D721Med (cell line): ENCODE data around the gene TAF5L.

Source experiments
- DNase-seq: peaks from one replicate; pipeline ENCODE4 v3.0.0; 2011; ENCODE audit warnings: low spot score; ENCODE audit not compliant: insufficient read length
- FAIRE-seq: peaks from 2 replicates; lab custom pipeline; 2011; peaks lifted over from hg19 to GRCh38; lab: Jason Lieb, UNC
- CTCF ChIP-seq: IDR thresholded peaks from 2 replicates; pipeline ENCODE4 v1.5.1; 2012; ENCODE audit warnings: mild to moderate bottlenecking, control low read depth; ENCODE audit not compliant: insufficient read depth; ENCODE audit errors: missing control alignments

TAF5L gene

GRCh38 chr1:229582011-229582694 is 43.8 kb downstream of the TAF5L start:
- TF ChIP-seq CTCF: no peak
- DNase-seq (no peak), FAIRE-seq (no peak)

- DNase-seq (no peak), FAIRE-seq (no peak)
- TF ChIP-seq CTCF: no peak
Observed at GRCh38 chr1:229581485-229581884, 44.4 kb downstream of the TAF5L start.

GRCh38 chr1:229579059-229579673 is 46.8 kb downstream of the TAF5L start:
- no peak for DNase-seq
- no peak for TF ChIP-seq CTCF
- FAIRE-seq: no peak

DNA sequence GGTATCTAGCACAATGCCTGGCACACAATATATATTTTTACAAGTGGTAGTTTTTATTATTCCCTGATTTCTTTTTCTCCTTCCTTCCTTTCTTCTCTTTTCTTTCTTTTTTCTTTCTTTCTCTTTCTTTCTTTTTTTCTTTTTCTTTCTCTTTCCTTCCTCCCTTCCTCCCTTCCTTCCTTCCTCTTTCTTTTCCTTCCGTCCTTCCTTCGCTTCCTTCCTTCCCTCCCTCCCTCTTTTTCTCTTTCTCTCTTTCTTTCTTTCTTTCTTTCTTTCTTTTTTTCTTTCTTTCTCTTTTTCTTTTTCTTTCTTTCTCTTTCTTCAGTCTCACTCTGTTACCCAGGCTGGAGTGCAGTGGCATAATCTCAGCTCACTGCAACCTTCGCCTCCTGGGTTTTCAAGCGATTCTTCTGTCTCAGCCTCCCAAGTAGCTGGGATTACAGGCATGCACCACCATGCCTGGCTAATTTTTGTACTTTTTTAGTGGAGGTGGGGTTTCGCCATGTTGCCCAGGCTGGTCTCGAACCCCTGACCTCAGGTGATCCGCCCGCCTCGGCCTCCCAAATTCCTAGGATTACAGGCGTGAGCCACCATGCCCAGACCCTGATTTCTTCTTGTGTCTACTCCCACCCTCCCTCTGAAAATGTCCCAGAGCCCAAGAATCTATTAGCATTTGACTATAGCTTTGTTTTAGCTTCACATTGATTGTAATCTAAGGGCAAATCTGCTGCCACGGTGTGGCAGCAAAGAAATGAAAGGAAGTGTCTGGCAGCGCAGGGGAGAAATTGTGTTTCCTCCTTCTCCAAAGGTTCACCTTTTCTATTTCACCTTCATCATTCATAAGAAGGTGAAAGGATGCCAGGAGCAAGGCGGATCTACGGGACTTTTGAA is 47.5 kb downstream of the TAF5L start:
- DNase-seq (no peak), FAIRE-seq (no peak)

DNA sequence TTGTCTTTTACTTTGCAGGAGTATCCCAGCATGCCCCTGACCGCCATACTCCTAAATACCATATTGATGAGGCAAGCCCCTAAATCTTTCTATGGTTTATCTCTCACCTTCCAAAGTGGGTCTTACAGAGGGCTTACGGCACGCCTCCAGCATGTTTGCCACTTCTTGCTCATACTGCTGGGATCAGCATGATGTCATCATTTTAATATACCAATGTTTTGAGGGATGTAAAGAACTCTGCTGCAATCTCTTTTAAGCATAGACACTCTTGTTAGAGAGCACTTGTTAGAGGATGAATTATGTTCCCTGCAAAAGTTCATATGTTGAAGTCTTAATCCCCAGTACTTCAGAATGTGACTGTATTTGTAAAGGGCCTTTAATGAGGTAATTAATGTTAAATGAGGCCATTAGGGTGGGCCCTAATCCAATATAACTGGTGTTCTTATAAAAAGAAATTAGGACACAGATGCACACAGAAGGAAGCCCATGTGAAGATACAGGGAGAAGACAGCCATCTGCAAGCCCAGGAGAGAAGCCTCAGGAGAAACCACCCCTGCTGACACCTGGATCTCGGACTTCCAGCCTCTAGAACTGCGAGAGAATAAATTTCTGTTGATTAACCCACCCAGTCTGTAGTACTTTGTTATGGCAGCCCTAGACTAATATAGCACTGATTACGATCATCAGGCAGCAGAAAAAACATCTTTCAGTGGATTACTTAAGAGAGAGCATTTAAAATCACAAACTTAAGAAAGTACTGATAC is 51.1 kb downstream of the TAF5L start:
- FAIRE-seq (no peak), DNase-seq (no peak)
- no peak for TF ChIP-seq CTCF

More for the DNA sequence above, 47.5 kb downstream of the TAF5L start:
- no peak for TF ChIP-seq CTCF

GRCh38 chr1:229572286-229572685 is 53.6 kb downstream of the TAF5L start:
- TF ChIP-seq CTCF: no peak
- DNase-seq (no peak), FAIRE-seq (no peak)
